ENCODE results near the gene STIMATE. TPM values are rescaled to one million over a fixed set of nuclear protein-coding genes. Genes with fewer than 3 reads are reported as not detected.

Gene STIMATE
- total RNA-seq, 4 donors from 2014 or later = 8.2 to 33.0 (median 16.4) TPM

DNA sequence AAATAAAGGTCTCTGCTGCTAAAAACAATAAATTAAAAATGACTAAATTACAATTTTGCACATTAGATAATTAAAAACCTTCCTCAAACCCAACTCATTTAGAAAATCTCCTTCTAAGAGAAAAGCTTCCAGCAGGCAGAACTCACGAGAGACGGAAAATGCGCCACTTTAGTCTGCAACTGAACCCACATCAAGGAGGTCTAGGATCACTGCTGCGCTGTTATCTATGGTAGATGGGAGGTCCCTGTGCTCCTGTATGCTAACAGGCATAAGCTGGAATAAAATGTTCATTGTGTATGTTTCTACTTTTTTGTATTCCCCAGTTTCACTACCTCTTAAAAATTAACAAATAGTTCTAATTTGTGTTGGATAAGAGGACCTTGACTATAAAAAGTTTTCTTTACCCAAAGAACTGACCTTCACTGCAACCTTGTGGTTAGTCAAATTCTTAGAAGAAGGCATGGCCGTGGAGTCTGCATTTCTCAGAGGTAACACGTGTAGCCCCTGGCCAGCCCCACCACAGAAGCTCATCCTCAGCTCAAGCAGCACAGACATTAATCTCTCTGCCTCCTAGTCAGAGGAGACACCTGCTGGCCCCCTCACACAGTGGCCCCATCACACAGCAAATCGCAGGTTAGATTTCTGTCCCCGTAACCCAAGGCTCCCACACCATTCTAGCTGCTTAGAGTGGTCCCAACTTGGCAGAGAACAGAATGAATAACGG, 22.3 kb downstream of the STIMATE start:
- in situ Hi-C loops (cut with MboI; ENCODE audit: low pct_ligation_motif_present in 1 of 4, low pct_unique_long_range_greater_than_20kb in 1 of 4, low sequenced_read_pairs in 3 of 4) = no loop called here
- Histone ChIP-seq H3K4me1 (peaks cover 0 to 15% (median 3%) of the 10 kb centered on the region in 4 donors), H3K4me3 (no peak overlapping the region), H3K27ac (no peak overlapping the region), H3K27me3 (no peaks in the 10 kb centered on the region), H3K9me3 (no peaks in the 10 kb centered on the region), H3K36me3 (no peaks in the 10 kb centered on the region)
- intact Hi-C loops (cut with DNase I; ENCODE audit: low total_unique reads) = no loop called here
- TF ChIP-seq EP300 (IDR thresholded peaks at IDR 0.05; ENCODE audit: low read depth) (no peak), POLR2A (IDR thresholded peaks at IDR 0.05) (no peak), POLR2AphosphoS5 (IDR thresholded peaks at IDR 0.05) (no peak)
- TF ChIP-seq, protein P1, sequence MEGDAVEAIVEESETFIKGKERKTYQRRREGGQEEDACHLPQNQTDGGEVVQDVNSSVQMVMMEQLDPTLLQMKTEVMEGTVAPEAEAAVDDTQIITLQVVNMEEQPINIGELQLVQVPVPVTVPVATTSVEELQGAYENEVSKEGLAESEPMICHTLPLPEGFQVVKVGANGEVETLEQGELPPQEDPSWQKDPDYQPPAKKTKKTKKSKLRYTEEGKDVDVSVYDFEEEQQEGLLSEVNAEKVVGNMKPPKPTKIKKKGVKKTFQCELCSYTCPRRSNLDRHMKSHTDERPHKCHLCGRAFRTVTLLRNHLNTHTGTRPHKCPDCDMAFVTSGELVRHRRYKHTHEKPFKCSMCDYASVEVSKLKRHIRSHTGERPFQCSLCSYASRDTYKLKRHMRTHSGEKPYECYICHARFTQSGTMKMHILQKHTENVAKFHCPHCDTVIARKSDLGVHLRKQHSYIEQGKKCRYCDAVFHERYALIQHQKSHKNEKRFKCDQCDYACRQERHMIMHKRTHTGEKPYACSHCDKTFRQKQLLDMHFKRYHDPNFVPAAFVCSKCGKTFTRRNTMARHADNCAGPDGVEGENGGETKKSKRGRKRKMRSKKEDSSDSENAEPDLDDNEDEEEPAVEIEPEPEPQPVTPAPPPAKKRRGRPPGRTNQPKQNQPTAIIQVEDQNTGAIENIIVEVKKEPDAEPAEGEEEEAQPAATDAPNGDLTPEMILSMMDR (IDR thresholded peaks at IDR 0.05) = no peak
- 90 to 98% methylated on average over 4 to 9 of the region's 9 CpGs for WGBS, 2 donors (ENCODE audit: low coverage in 1 of 2)
- DNase-seq = no peak

DNA sequence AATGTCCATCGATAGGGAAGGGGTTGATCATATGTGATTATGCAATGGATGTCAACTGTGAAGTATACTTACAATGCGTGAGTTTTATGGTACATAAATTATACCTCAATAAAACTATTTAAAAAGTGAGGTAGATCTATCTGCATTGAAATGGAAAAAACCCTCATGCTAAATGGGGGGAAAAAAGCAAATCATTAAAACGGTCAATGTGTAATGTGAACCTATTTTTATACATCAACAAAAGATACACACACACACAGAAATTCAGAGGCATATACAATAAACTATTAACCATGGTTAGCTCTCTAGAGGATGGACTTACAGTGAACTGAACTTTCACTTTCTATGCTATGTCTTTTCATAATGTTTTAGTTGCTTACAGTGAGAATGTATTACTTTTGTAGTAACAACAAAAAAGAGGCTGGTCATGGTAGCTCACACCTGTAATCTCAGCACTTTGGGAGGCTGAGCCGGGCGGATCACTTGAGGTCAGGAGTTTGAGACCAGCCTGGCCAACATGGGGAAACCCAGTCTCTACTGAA, 23.1 kb downstream of the STIMATE start:
- Histone ChIP-seq H3K27me3 (no peaks in the 10 kb centered on the region), H3K27ac (no peak overlapping the region), H3K36me3 (no peaks in the 10 kb centered on the region), H3K4me1 (peaks cover 0 to 15% (median 3%) of the 10 kb centered on the region in 4 donors), H3K4me3 (no peak overlapping the region), H3K9me3 (no peaks in the 10 kb centered on the region)
- in situ Hi-C loops (cut with MboI; ENCODE audit: low pct_ligation_motif_present in 1 of 4, low pct_unique_long_range_greater_than_20kb in 1 of 4, low sequenced_read_pairs in 3 of 4) (no loop called here), intact Hi-C loops (cut with DNase I; ENCODE audit: low total_unique reads) (no loop called here)
- WGBS, 2 donors (ENCODE audit: low coverage in 1 of 2) = 48 to 59% methylated on average over 4 to 5 of the region's 5 CpGs
- no peak for DNase-seq
- no peak for TF ChIP-seq POLR2AphosphoS5 (IDR thresholded peaks at IDR 0.05)
- TF ChIP-seq, protein P1 (IDR thresholded peaks at IDR 0.05) = no peak
- no peak for TF ChIP-seq POLR2A (IDR thresholded peaks at IDR 0.05)
- TF ChIP-seq EP300 (IDR thresholded peaks at IDR 0.05; ENCODE audit: low read depth) = no peak

DNA sequence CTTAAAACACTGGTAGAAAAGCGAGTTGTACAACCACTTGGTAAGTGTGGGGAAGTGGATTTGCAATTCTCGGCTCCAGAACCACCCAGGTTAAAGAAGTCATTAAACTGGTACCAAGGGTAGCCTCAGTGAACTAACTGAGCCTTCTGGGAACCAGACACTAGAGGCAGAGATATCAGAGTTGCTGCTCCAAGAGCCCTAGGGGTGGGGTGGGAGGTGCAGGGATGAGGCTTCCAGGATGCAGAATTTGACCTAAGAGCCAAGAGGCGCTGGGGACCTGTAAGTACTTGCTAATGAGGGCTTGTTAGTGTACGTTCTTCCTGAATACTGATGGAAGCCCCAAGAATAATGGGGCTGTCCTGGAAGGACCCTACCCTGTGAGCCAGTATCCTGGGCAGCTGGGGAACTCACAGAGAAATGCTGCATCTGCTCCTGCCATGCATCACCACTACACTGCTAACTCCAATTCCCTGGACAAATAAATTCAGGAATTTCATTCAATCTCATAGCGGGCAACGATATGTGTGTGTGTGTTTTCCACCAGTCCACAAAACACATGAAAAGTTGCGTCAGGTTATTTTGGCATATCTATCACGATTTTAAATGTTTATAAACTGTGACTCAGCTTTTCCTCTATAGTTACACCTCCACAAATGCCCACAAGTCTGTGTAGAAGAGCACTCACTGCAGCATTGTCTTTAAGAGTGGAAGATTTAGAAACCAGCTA, 23.8 kb downstream of the STIMATE start:
- WGBS, 2 donors (ENCODE audit: low coverage in 1 of 2) = 74 to 80% methylated on average over 7 to 8 of the region's 8 CpGs
- Histone ChIP-seq H3K27me3 (no peaks in the 10 kb centered on the region), H3K4me1 (peaks cover 0 to 15% (median 3%) of the 10 kb centered on the region in 4 donors), H3K4me3 (no peak overlapping the region), H3K27ac (no peak overlapping the region), H3K36me3 (no peaks in the 10 kb centered on the region), H3K9me3 (no peaks in the 10 kb centered on the region)
- no peak for TF ChIP-seq POLR2A (IDR thresholded peaks at IDR 0.05)
- TF ChIP-seq, protein P1 (IDR thresholded peaks at IDR 0.05) = no peak
- TF ChIP-seq EP300 (IDR thresholded peaks at IDR 0.05; ENCODE audit: low read depth) = no peak
- no peak for TF ChIP-seq POLR2AphosphoS5 (IDR thresholded peaks at IDR 0.05)
- intact Hi-C loops (cut with DNase I; ENCODE audit: low total_unique reads) (no loop called here), in situ Hi-C loops (cut with MboI; ENCODE audit: low pct_ligation_motif_present in 1 of 4, low pct_unique_long_range_greater_than_20kb in 1 of 4, low sequenced_read_pairs in 3 of 4) (no loop called here)
- no peak for DNase-seq

- in situ Hi-C loops (cut with MboI; ENCODE audit: low pct_ligation_motif_present in 1 of 4, low pct_unique_long_range_greater_than_20kb in 1 of 4, low sequenced_read_pairs in 3 of 4) (no loop called here), intact Hi-C loops (cut with DNase I; ENCODE audit: low total_unique reads) (no loop called here)
- no peaks in the 10 kb centered on the region for H3K27me3 ChIP-seq
- TF ChIP-seq POLR2A (IDR thresholded peaks at IDR 0.05) = no peak
- TF ChIP-seq, protein P1 (IDR thresholded peaks at IDR 0.05) = no peak
- DNase-seq = no peak
- WGBS, 2 donors (ENCODE audit: low coverage in 1 of 2) = 84 to 92% methylated on average over 3 of the region's 3 CpGs
- no peaks in the 10 kb centered on the region for H3K36me3 ChIP-seq
- no peak overlapping the region for H3K4me3 ChIP-seq
- no peak overlapping the region for H3K27ac ChIP-seq
- H3K4me1 ChIP-seq = peaks cover 0 to 15% (median 3%) of the 10 kb centered on the region in 4 donors
- no peaks in the 10 kb centered on the region for H3K9me3 ChIP-seq
Measured at GRCh38 chr3:52872245-52872644, 25.1 kb downstream of the STIMATE start.
